Inflammatory macrophage treated with lipopolysaccharide for 1 hour (primary cell): ENCODE results near the gene SIGLEC10.

ENCODE experiments used
- DNase-seq, 2 donors: peaks; one replicate each; pipeline ENCODE4 v3.0.0-alpha.2; 2020 to 2022

SIGLEC10 gene

GRCh38 chr19:51394050-51394836, 23.2 kb downstream of the SIGLEC10 start:
- DNase-seq, result peak; percentile 98 to 99

DNA sequence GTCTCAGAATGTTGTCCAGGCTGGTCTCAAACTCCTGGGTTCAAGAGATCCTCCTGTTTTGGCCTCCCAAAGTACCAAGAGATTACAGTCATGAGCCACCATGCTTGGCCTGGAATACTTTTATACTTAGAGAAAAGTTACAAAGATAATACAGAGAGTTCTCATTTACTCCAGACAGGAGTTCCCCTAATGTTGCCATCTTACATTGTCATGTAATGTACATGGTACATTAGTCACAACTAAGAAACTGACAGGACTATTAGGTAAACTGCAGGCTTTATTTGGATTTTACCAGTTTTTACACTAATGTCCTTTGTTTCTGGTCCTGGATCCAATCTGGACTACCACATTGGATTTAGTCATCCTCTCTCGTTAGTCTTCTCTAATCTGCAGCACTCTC, 24.7 kb downstream of the SIGLEC10 start:
- DNase-seq, result peak; percentile 68 to 82

DNA sequence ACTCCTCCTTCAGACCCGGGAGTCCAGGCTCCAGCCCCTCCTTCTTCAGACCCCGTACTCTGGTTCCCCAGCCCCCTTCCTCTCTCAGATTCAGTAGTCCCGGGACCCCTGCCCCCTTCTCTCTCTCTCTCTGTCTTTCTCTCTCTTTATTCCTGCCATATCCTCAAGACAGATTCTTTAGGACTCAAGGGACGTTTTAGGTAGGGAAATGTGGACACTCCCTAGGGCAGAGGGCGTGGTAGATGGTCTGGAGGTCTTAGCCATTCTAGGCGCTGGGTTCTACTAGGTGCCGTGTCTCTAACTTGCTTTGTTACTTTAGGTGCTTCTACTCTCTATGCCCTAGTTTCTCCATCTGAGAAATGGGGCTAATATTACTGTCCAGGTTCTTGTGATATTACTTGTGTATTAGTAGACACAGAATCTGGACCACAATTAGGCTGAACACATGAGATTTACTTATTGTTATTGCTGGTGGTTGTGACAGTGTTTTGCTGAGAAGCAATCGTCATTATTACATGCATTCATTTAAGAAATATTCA, 26.3 kb downstream of the SIGLEC10 start:
- DNase-seq, result no peak

DNA sequence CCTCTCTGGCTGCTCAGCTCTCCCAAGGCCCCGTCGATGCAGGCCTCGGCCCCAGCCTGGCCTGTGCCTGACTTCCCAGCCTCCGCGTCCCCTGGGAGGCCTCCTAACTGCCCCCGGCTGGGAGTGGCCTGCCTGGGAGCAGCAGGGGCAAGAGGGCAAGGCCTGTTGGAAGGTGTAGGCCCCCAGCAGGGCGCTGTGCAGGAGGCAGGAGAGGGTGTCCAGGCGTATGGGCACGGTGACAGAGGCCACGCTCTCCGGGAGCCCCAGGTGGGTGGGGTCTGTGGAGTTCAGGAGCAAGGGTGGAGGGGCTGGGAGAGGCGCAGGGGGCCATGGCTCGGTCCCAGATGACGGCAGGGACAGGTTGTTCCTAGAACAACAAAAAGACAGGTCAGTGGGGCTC, 28.3 kb downstream of the SIGLEC10 start:
- DNase-seq, result no peak

DNA sequence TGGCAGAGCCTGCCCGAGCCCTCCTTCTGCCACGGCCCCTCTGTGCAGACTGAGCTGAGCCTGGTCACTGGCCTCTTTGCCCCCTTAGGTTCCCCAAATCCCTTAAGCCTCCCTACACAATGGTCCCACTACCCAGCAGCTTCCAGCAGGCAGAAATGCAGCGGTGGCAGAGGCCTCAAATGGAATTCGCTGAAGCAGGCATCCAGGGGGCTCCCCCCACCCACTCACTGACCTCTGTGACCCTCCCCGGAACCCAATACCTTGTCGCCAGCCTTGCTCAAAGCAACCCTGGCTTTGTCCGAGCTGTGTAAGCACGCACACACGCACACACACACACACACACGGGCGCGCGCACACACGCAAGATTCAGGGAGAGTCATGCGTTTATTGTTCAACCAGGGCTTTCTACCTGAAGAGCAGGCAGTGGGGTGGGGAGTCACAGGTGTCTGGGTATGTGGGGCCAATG, 29.5 kb downstream of the SIGLEC10 start, which contains the start of gene LIM2:
Gene LIM2, minus strand, starts transcription at position 51 of the 466 bp plus-strand sequence. CDS start 531 bp downstream, outside the sequence.
- DNase-seq, result no peak

GRCh38 chr19:51386882-51387520, 30.4 kb downstream of the SIGLEC10 start:
- no peak for DNase-seq

GRCh38 chr19:51382004-51382403, 35.4 kb downstream of the SIGLEC10 start:
- no peak for DNase-seq

GRCh38 chr19:51380379-51380778, 37.1 kb downstream of the SIGLEC10 start:
- no peak for DNase-seq

- DNase-seq, result no peak
Observed at GRCh38 chr19:51377422-51377821, 40.0 kb downstream of the SIGLEC10 start.

DNA sequence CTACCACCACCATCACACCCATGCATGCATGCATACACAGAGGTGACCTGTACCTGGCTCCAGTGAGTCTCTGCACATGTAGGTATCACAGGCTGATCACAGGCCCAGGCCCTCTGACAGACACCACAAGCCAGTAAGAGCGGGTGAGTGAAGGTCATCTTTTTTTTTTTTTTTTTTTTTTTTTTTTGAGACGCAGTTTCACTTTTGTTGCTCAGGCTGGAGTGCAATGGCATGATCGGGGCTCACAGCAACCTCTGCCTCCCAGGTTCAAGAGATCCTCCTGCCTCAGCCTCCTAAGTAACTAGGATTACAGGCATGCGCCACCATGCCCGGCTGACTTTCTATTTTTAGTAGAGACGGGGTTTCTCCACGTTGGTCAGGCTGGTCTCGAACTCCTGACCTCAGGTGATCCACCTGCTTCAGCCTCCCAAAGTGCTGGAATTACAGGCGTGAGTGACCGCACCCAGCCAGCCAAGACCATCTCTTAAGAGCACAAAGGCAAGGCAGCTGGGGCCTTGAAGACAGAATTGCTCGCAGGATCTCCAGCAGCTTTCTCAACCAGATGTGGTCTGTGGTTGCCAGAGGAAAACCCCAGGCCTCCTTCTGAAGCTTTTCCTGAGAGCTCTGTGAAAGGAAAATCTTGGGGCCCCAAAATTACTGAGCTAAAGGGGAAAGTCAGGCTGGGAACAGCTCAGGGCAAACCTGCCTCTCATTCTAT, 41.8 kb downstream of the SIGLEC10 start:
- DNase-seq, result peak in 1 of 2 donors; percentile 37

DNA sequence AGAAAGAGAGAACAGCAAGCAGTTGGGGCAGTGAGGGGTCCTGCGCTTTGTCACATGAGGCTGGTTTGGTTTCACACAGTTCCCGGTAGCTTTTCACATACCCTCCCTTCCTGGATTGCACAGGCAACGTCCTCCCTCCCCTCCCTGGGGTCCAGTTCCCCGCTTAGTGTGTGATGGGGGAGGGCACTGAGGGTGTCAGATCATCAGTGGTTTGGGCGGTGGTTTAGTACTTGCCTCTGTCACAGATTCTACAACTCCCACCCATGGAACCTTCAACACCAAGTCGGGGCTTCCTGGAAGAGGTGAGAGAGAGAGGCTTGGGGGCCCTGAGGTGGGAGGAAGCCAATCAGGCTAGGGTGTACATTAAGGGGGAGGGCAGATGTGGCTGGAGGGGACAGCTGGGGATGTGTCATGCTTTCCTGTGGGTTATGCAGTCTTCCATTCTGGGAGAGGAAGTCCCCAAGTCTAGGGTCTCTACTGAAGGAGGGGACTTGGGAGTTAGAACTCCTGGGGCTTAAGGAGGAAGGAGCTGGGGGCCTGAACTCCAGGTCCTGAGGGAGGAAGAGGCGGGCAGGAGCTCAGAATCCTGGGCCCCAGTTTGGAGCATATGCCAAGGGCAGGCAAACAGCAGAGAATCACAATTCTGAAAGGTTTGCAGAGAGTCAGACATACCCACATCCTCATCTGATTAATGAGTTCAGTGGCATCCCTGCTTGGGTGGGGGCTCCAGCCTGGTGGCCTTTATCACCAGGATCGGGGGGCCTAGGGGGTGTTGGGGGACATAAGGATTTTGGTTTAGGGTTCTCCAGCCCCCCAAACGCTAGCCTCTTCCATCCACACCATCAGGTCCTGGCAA, 44.6 kb downstream of the SIGLEC10 start, which contains the start of gene NKG7:
Gene NKG7, minus strand, starts transcription at position 6 of the 856 bp plus-strand sequence. CDS start 119 bp downstream, outside the sequence.
- no peak for DNase-seq

GRCh38 chr19:51372021-51372648, 45.3 kb downstream of the SIGLEC10 start:
- DNase-seq, result no peak

GRCh38 chr19:51371186-51371690, 46.2 kb downstream of the SIGLEC10 start:
- DNase-seq, result no peak

DNA sequence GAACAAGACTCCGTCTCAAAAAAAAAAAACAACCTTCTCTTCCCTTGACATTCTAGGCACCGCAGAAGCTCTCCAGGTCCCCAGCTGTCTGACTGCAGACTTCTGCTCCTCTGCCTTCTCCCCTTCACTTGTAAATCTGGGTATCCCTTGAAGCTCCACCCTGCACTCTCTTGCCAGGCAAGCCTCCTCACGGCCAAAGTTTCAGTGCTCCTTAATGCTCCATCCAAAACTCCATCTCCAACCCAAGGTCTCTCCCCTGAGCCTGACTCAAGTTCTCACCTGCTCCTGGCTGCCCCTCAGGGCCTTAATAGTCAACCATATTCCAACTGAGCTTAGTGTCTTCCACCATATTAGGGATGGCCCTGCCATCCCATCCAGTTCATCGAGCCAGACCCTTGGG, 47.2 kb downstream of the SIGLEC10 start:
- DNase-seq, result no peak

DNA sequence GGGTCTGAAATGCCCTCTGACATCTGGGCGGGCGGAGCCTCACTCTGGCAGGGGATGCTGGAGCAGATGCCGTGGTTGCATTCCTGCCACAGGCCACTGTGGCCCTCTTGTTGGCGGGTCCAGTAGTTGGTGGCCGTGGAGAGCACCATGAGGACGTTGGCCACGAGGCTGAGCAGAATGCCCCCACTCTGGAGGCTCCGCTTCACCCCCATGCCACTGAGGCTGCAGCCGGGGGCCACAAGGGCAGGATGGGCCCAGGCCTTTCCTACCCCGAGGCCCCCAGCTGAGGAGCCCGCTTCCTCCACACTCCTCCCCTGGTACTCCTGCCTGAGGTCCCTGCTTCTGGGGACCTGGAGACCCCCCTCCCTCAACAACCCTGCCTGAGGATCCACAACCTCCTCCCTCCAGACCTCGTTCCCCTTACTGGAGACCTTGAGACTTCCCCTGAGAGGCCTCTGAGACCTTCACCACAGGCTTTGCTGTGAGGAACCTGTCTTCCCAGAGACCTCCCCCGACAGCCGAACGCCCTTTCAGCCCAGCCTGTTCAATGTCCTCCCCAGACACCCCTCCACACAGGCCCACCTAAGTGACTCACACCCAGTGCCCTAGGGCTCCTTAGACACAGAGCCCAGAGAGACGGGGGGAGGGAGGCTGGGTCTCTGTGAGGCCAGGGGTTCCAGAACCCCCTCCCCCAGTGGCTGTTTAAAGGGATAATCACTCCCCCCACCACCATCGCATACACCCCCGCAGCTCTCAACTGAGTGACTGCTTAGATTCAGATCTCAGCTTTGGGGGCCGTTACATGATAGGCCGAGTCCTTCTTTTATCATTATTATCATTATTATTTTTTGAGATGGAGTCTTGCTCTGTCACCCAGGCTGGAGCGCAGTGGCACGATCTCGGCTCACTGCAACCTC, 48.8 kb downstream of the SIGLEC10 start, which contains the start of gene CLDND2:
Gene CLDND2, minus strand, starts transcription at position 638 of the 917 bp plus-strand sequence. Its CDS starts 426 bp downstream, at position 212.
- DNase-seq, result no peak

GRCh38 chr19:51367565-51368365, 49.7 kb downstream of the SIGLEC10 start:
- peak; percentile 97 to 98 for DNase-seq

DNA sequence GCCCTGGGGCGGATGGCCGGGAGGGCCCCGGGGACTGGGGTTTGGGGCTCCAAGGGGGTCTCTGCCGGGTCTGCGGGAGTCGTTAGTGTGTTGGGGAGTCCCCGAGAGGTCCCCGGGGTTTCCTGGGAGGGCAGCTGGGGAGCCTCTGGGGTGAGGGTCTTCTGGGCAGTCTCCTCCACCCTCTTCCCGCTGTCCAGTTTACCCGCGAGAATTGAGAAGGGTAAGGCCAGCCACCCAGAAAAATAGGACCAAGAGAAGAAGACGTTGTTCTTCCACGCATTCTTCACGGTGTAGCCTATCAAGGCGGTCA, 50.2 kb downstream of the SIGLEC10 start:
- DNase-seq, result no peak

DNA sequence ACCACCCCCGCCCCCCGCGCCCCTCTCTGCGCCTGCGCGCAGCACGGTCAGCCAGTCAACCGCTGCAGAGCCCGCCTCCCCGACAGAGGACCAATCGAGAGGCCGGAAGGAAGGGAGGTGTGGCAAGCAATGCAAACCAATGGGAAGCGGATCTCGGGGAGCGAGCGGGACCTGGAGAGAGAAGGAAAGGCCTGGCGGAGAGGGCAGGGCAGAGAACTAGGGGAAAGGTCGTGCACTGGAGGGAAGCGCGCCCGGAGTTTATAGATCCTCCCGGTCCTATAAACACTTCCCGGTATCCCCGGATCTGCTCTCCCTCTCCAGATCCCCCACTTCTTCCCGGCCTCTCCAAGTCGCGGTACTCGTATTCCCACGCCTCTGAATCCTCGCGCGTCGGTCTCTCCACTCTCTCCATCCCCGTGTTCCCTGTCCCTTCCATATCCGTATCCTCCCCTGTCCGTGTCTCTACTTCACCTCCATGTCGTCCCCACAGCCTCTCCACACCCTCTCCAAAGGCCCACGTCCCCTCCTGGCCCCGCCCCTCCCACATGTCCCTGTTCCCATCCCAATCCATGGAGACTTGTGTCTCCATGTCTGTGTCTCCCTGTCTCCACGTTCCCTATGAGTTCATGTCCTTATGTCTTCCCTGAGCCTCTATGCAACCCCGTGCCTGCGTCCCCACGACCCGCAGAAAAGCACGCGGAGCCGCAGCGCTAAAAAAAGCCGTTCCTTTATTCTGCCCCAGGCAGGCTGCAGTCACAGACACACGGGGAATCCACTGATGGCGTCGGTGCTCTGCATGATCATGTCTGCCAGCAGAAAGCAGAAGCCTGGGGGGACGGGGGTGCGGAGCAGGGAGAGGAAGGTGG, 50.8 kb downstream of the SIGLEC10 start:
- DNase-seq, result peak; percentile 96 to 97
